HEK293 (cell line): Measurements from ENCODE around the gene OBP2A.

Source experiments
- CTCF ChIA-PET: fragments of 350-600 bp; formaldehyde crosslinking; extraction: SDS; loops from one replicate; lab custom pipeline; 2021; ENCODE audit warnings: antibody characterized with exemption; lab: Yijun Ruan, JAX
- POLR2A ChIA-PET: fragments of 300-600 bp; formaldehyde crosslinking; extraction: SDS; loops from one replicate; lab custom pipeline; 2020; ENCODE audit warnings: antibody characterized with exemption, inconsistent platforms; lab: Yijun Ruan, JAX
- H3K27ac ChIP-seq: fragments of 200-500 bp; sonication (Bioruptor generic); 2 replicates; pipeline ENCODE4 v1.5.1; 2014; ENCODE audit warnings: low read depth, low read length, control low read depth, inconsistent platforms; ENCODE audit errors: extremely low read depth
- H3K36me3 ChIP-seq, 2 experiments: fragments of 200-500 bp in 1 of 2; sonication (Bioruptor generic) in 1 of 2; 1 replicate in 1 of 2; 2 replicates in 1 of 2; pipeline ENCODE4 v1.5.1; 2014 to 2017; ENCODE audit warnings: inconsistent platforms in 2 of 2, low read length in 2 of 2; ENCODE audit not compliant: control insufficient read depth in 2 of 2, insufficient read depth in 1 of 2
- H3K4me1 ChIP-seq: fragments of 200-500 bp; sonication (Bioruptor generic); 2 replicates; pipeline ENCODE4 v1.5.1; 2014; ENCODE audit warnings: mild to moderate bottlenecking, low read length, inconsistent platforms; ENCODE audit not compliant: control insufficient read depth, insufficient read depth
- H3K4me3 ChIP-seq: 2 replicates; pipeline ENCODE4 v1.5.1; 2011; ENCODE audit warnings: low read depth, mild to moderate bottlenecking, control low read depth, low read length, moderate library complexity
- H3K9me3 ChIP-seq: fragments of 200-500 bp; sonication (Bioruptor generic); 2 replicates; pipeline ENCODE4 v1.5.1; 2014; ENCODE audit warnings: low read depth, low read length, inconsistent platforms; ENCODE audit not compliant: control insufficient read depth, insufficient read depth
- FEZF1 ChIP-seq: fragments of 450-650 bp; formaldehyde crosslinking; IDR thresholded peaks from 2 replicates; pipeline ENCODE4 v1.5.1; 2016; ENCODE audit warnings: missing biosample characterization, missing genetic modification characterization
- GFI1B ChIP-seq: fragments of 450-650 bp; formaldehyde crosslinking; IDR thresholded peaks from 2 replicates; pipeline ENCODE4 v1.5.1; 2016; ENCODE audit warnings: missing biosample characterization, missing genetic modification characterization
- OVOL3 ChIP-seq: fragments of 450-650 bp; formaldehyde crosslinking; IDR thresholded peaks from 2 replicates; pipeline ENCODE4 v1.5.1; 2016; ENCODE audit warnings: missing biosample characterization, missing genetic modification characterization
- PATZ1 ChIP-seq: fragments of 450-650 bp; formaldehyde crosslinking; IDR thresholded peaks from 2 replicates; pipeline ENCODE4 v1.5.1; 2016; ENCODE audit warnings: missing biosample characterization, missing genetic modification characterization
- PRDM10 ChIP-seq: fragments of 450-650 bp; formaldehyde crosslinking; IDR thresholded peaks from 2 replicates; pipeline ENCODE4 v1.5.1; 2016; ENCODE audit warnings: missing biosample characterization, missing genetic modification characterization
- SP7 ChIP-seq: fragments of 450-650 bp; formaldehyde crosslinking; IDR thresholded peaks from 2 replicates; pipeline ENCODE4 v1.5.1; 2016; ENCODE audit warnings: missing biosample characterization, missing genetic modification characterization
- ZBTB21 ChIP-seq: fragments of 450-650 bp; formaldehyde crosslinking; IDR thresholded peaks from 2 replicates; pipeline ENCODE4 v1.5.1; 2017; ENCODE audit warnings: missing biosample characterization, missing genetic modification characterization
- ZFP41 ChIP-seq: fragments of 450-650 bp; formaldehyde crosslinking; IDR thresholded peaks from 2 replicates; pipeline ENCODE4 v1.5.1; 2016; ENCODE audit warnings: missing biosample characterization, missing genetic modification characterization, borderline replicate concordance
- ZNF10 ChIP-seq: fragments of 450-650 bp; formaldehyde crosslinking; IDR thresholded peaks from 2 replicates; pipeline ENCODE4 v1.5.1; 2017; ENCODE audit warnings: missing biosample characterization, missing genetic modification characterization
- ZNF148 ChIP-seq: fragments of 450-650 bp; formaldehyde crosslinking; IDR thresholded peaks from 2 replicates; pipeline ENCODE4 v1.5.0; 2017; ENCODE audit warnings: missing biosample characterization, missing genetic modification characterization, borderline replicate concordance
- ZNF18 ChIP-seq: fragments of 450-650 bp; formaldehyde crosslinking; IDR thresholded peaks from 2 replicates; pipeline ENCODE4 v1.5.1; 2016; ENCODE audit warnings: missing biosample characterization, missing genetic modification characterization
- ZNF184 ChIP-seq: fragments of 450-650 bp; IDR thresholded peaks from 2 replicates; pipeline ENCODE4 v1.5.1; 2018; ENCODE audit warnings: missing biosample characterization, mild to moderate bottlenecking, missing genetic modification characterization
- ZNF266 ChIP-seq: fragments of 450-650 bp; formaldehyde crosslinking; IDR thresholded peaks from 2 replicates; pipeline ENCODE4 v1.5.1; 2016; ENCODE audit warnings: missing biosample characterization, missing genetic modification characterization, low read depth
- ZNF274 ChIP-seq, 2 experiments: fragments of 200-500 bp in 1 of 2; fragments of 450-650 bp in 1 of 2; sonication (Bioruptor generic) in 1 of 2; formaldehyde crosslinking in 1 of 2; IDR thresholded peaks; 2 replicates each; pipeline versions ENCODE4 v1.5.1 to v1.6.1; 2014 to 2016; ENCODE audit warnings: borderline replicate concordance in 1 of 2, inconsistent platforms in 1 of 2, low read length in 1 of 2, missing biosample characterization in 1 of 2, missing genetic modification characterization in 1 of 2
- ZNF391 ChIP-seq: fragments of 450-650 bp; formaldehyde crosslinking; IDR thresholded peaks from 2 replicates; pipeline ENCODE4 v1.5.1; 2016; ENCODE audit warnings: low read depth, missing biosample characterization, missing genetic modification characterization, borderline replicate concordance
- ZNF510 ChIP-seq: fragments of 450-650 bp; formaldehyde crosslinking; IDR thresholded peaks from 2 replicates; pipeline ENCODE4 v1.5.1; 2018; ENCODE audit warnings: mild to moderate bottlenecking, missing genetic modification characterization, missing biosample characterization; ENCODE audit not compliant: insufficient replicate concordance
- ZNF571 ChIP-seq: fragments of 450-650 bp; formaldehyde crosslinking; IDR thresholded peaks from 2 replicates; pipeline ENCODE4 v1.5.0; 2017; ENCODE audit warnings: missing biosample characterization, missing genetic modification characterization
- ZNF626 ChIP-seq: fragments of 450-650 bp; sonication (Bioruptor Pico); formaldehyde crosslinking; IDR thresholded peaks from 2 replicates; pipeline ENCODE4 v1.5.1; 2018; ENCODE audit warnings: missing biosample characterization, missing genetic modification characterization, inconsistent platforms
- ZNF692 ChIP-seq: fragments of 450-650 bp; formaldehyde crosslinking; IDR thresholded peaks from 2 replicates; pipeline ENCODE4 v1.5.1; 2016; ENCODE audit warnings: missing biosample characterization, missing genetic modification characterization
- ZNF830 ChIP-seq: fragments of 450-650 bp; IDR thresholded peaks from 2 replicates; pipeline ENCODE4 v1.5.0; 2018; ENCODE audit warnings: missing biosample characterization, missing genetic modification characterization, low read depth, mild to moderate bottlenecking, moderate library complexity

OBP2A gene

GRCh38 chr9:135500071-135500524, 45.8 kb upstream of the OBP2A start (continued):
- TF ChIP-seq ZFP41, result no peak
- TF ChIP-seq ZBTB21 (tag by site-specific recombination), result no peak
- TF ChIP-seq ZNF510 (tag by site-specific recombination), result no peak
- TF ChIP-seq ZNF184 (tag by site-specific recombination), result no peak
- TF ChIP-seq PRDM10 (tag by site-specific recombination), result 0 out of 2 replicates have a peak, but pooled peaks have one; percentile 24
- no peak for TF ChIP-seq SP7 (tag by site-specific recombination)

- Histone ChIP-seq H3K4me3 (peak within 1 kb of the TSS; percentile 87), H3K4me1 (peaks cover 5% of the 10 kb centered on the region; the same call in 1 of the 2 replicates), H3K27ac (peak within 1 kb of the TSS; percentile 89), H3K9me3 (no peaks in the 10 kb centered on the region), H3K36me3 (peaks cover 0 to 38% of the 10 kb centered on the region in 2 experiments; a peak in 2 of 3 replicates)
- POLR2A ChIA-PET, result interaction anchor here (1.4 kb wide), 1 partner anchor 20 kb away, joined by 7 read pairs; no protein-coding TSS in a partner anchor
- CTCF ChIA-PET, result interaction anchor here (0.7 to 1.5 kb wide), 7 partner anchors 12 to 983 kb away, joined by 3 to 5 read pairs (median 4); no protein-coding TSS in a partner anchor
- 0 out of 2 replicates have a peak, but pooled peaks have one; percentile 43 for TF ChIP-seq GFI1B (tag by site-specific recombination)
- no peak for TF ChIP-seq ZNF571 (tag by site-specific recombination)
- no peak for TF ChIP-seq ZNF830 (tag by site-specific recombination)
- peak; percentile 84 for TF ChIP-seq ZNF692
- TF ChIP-seq ZNF391 (tag by site-specific recombination), result peak; percentile 63; the same call in 1 of the 2 replicates
- TF ChIP-seq ZNF10 (tag by site-specific recombination), result no peak
- TF ChIP-seq ZNF18 (tag by site-specific recombination), result 0 out of 2 replicates have a peak, but pooled peaks have one; percentile 20
- 0 out of 2 replicates have a peak, but pooled peaks have one; percentile 73 for TF ChIP-seq ZNF148 (tag by site-specific recombination)
- TF ChIP-seq ZNF266 (tag by site-specific recombination), result 0 out of 2 replicates have a peak, but pooled peaks have one; percentile 12
- TF ChIP-seq ZNF626, result no peak
- TF ChIP-seq PATZ1 (tag by site-specific recombination), result peak; percentile 55
- TF ChIP-seq OVOL3, result peak; percentile 79
- TF ChIP-seq ZNF274 (IDR thresholded peaks at IDR 0.05; ENCODE audit: low read length), result no peak
- no peak for TF ChIP-seq ZNF274 (tag by site-specific recombination; IDR thresholded peaks at IDR 0.05; ENCODE audit: borderline replicate concordance)
- 0 out of 2 replicates have a peak, but pooled peaks have one; percentile 7 for TF ChIP-seq FEZF1 (tag by site-specific recombination)
These were observed 45.2 kb upstream of the OBP2A start, which contains the start of gene MRPS2 for GRCh38 chr9:135500525-135501260. MRPS2 (plus strand) TSS chr9:135500682; CDS start chr9:135500711, 29 bp downstream.
